Smooth muscle cell (in vitro differentiated cells): Measurements from ENCODE around the gene MTRF1. TPM values are rescaled to one million over a fixed set of nuclear protein-coding genes. Genes with fewer than 3 reads are reported as not detected.

Experiments
- DNase-seq: peaks from one replicate; lab custom pipeline; 2025; ENCODE audit not compliant: unreplicated experiment; lab: John Stamatoyannopoulos, UW
- H2AFZ ChIP-seq: fragments of 200-600 bp; sonication (generic); 2 replicates; pipeline ENCODE4 v1.6.0; 2016; ENCODE audit warnings: antibody characterized with exemption, low read depth, mild to moderate bottlenecking
- H3F3A ChIP-seq: fragments of 200-600 bp; sonication (generic); 2 replicates; pipeline ENCODE4 v1.6.0; 2017; ENCODE audit warnings: antibody characterized with exemption, low read depth
- H3K27ac ChIP-seq: fragments of 200-600 bp; sonication (generic); 2 replicates; pipeline ENCODE4 v1.5.1; 2016; ENCODE audit warnings: low read depth, mild to moderate bottlenecking
- H3K27me3 ChIP-seq: fragments of 200-600 bp; sonication (generic); 2 replicates; pipeline ENCODE4 v1.6.1; 2016; ENCODE audit warnings: low read depth, mild to moderate bottlenecking
- H3K36me3 ChIP-seq: fragments of 200-600 bp; sonication (generic); 2 replicates; pipeline ENCODE4 v1.5.1; 2016; ENCODE audit warnings: low read depth
- H3K4me1 ChIP-seq: fragments of 200-600 bp; sonication (generic); 2 replicates; pipeline ENCODE4 v1.5.1; 2016; ENCODE audit warnings: low read depth
- H3K4me2 ChIP-seq: fragments of 200-600 bp; sonication (generic); 2 replicates; pipeline ENCODE4 v1.6.0; 2016; ENCODE audit warnings: mild to moderate bottlenecking
- H3K4me3 ChIP-seq: fragments of 200-600 bp; sonication (generic); 2 replicates; pipeline ENCODE4 v1.5.1; 2016; ENCODE audit warnings: mild to moderate bottlenecking
- H3K79me2 ChIP-seq: fragments of 200-600 bp; sonication (generic); 2 replicates; pipeline ENCODE4 v1.6.0; 2016; ENCODE audit warnings: low read depth, mild to moderate bottlenecking
- H3K9ac ChIP-seq: fragments of 200-600 bp; sonication (generic); 2 replicates; pipeline ENCODE4 v1.6.0; 2016; ENCODE audit warnings: low read depth
- H3K9me3 ChIP-seq: fragments of 200-600 bp; sonication (generic); replicated peaks from 2 replicates; pipeline ENCODE4 v1.5.1; 2016; ENCODE audit warnings: low read depth
- H4K20me1 ChIP-seq: fragments of 200-600 bp; sonication (generic); 2 replicates; pipeline ENCODE4 v1.6.0; 2016; ENCODE audit warnings: low read depth
- CTCF ChIP-seq: fragments of 200-600 bp; sonication (generic); IDR thresholded peaks from 2 replicates; pipeline ENCODE4 v1.5.1; 2017; ENCODE audit warnings: borderline replicate concordance, mild to moderate bottlenecking, antibody characterized with exemption; ENCODE audit not compliant: insufficient read depth, poor library complexity, severe bottlenecking
- WGBS: methylation state at CpG from one replicate; pipeline ENCODE4 v1.1.7; 2016; ENCODE audit warnings: low lambda C conversion rate; 5-methylcytosine and 5-hydroxymethylcytosine counted together
- polyA plus RNA-seq: library from polyadenylated mRNA; unstranded; fragments of >200 nt; fragmentation: Nextera tagmentation; extraction: Ambion mirVana; gene quantifications from 2 replicates; pipeline ENCODE4 v1.2.1, GENCODE V29; 2016
- total RNA-seq: library from RNA; depleted of rRNA; stranded (reverse); fragments of >200 nt; gene quantifications from 2 replicates; pipeline ENCODE4 v1.2.3, GENCODE V29; 2014

MTRF1 gene
- total and polyA plus RNA-seq, 2 experiments from 2014 or later = 4.7 to 6.5 TPM

- Histone ChIP-seq H3K27ac (no peak overlapping the region), H3F3A (no peaks in the 10 kb centered on the region), H3K4me1 (no peaks in the 10 kb centered on the region), H3K9ac (no peak overlapping the region), H3K9me3 (no peaks in the 10 kb centered on the region), H2AFZ (no peak overlapping the region), H4K20me1 (no peaks in the 10 kb centered on the region), H3K36me3 (no peaks in the 10 kb centered on the region), H3K79me2 (no peaks in the 10 kb centered on the region), H3K27me3 (no peaks in the 10 kb centered on the region), H3K4me3 (no peak overlapping the region), H3K4me2 (no peak overlapping the region)
- 89% methylated on average over 4 of the region's 4 CpGs for WGBS
- no peak for DNase-seq
- TF ChIP-seq CTCF = no peak
Observed at GRCh38 chr13:41232578-41233480, 30.5 kb downstream of the MTRF1 start.

GRCh38 chr13:41231786-41232185 lies 31.6 kb downstream of the MTRF1 start:
- H3K27me3 ChIP-seq = no peaks in the 10 kb centered on the region

GRCh38 chr13:41231025-41231677 lies 32.2 kb downstream of the MTRF1 start:
- H3K79me2 ChIP-seq = no peaks in the 10 kb centered on the region
- no peak overlapping the region for H3K4me3 ChIP-seq
- no peaks in the 10 kb centered on the region for H3K36me3 ChIP-seq
- H3K9ac ChIP-seq = no peak overlapping the region
- 100% methylated on average over 2 of the region's 2 CpGs for WGBS
- H3K9me3 ChIP-seq = no peaks in the 10 kb centered on the region
- H3K4me1 ChIP-seq = no peaks in the 10 kb centered on the region
- no peak for TF ChIP-seq CTCF
- H3K27me3 ChIP-seq = no peaks in the 10 kb centered on the region
- no peak for DNase-seq
- no peaks in the 10 kb centered on the region for H3F3A ChIP-seq
- H2AFZ ChIP-seq = no peak overlapping the region
- no peak overlapping the region for H3K4me2 ChIP-seq
- no peak overlapping the region for H3K27ac ChIP-seq
- no peaks in the 10 kb centered on the region for H4K20me1 ChIP-seq

More at GRCh38 chr13:41231786-41232185, 31.6 kb downstream of the MTRF1 start:
- no peaks in the 10 kb centered on the region for H3K9me3 ChIP-seq
- H3K79me2 ChIP-seq = no peaks in the 10 kb centered on the region
- no peak overlapping the region for H3K27ac ChIP-seq
- no peaks in the 10 kb centered on the region for H3K4me1 ChIP-seq
- H3F3A ChIP-seq = no peaks in the 10 kb centered on the region
- 90% methylated on average over 3 of the region's 3 CpGs for WGBS
- H3K4me3 ChIP-seq = no peak overlapping the region
- H3K9ac ChIP-seq = no peak overlapping the region
- DNase-seq = no peak
- H2AFZ ChIP-seq = no peak overlapping the region
- no peak for TF ChIP-seq CTCF
- H3K4me2 ChIP-seq = no peak overlapping the region
- H3K36me3 ChIP-seq = no peaks in the 10 kb centered on the region
- no peaks in the 10 kb centered on the region for H4K20me1 ChIP-seq
